ENCODE data around the gene TCHH.

TCHH gene

GRCh38 chr1:152159144-152159543, 43.9 kb upstream of the TCHH start, which contains the start of gene RPTN:
RPTN (minus strand) TSS chr1:152159228; CDS start chr1:152157889, 1,339 bp downstream.
- TF ChIP-seq MAX (IDR thresholded peaks at IDR 0.05) = no peak
- no peak for TF ChIP-seq FOXM1 (IDR thresholded peaks at IDR 0.05; ENCODE audit: borderline replicate concordance, low read depth)
- TF ChIP-seq REST (IDR thresholded peaks at IDR 0.05; ENCODE audit: low read depth) = no peak
- no peak for TF ChIP-seq RAD21 (IDR thresholded peaks at IDR 0.05; ENCODE audit: low read depth)
- no peak for TF ChIP-seq CREB1 (IDR thresholded peaks at IDR 0.05; ENCODE audit: low read depth)
- TF ChIP-seq CEBPB (IDR thresholded peaks at IDR 0.05) = no peak
- TF ChIP-seq NFIC (IDR thresholded peaks at IDR 0.05) = no peak
- no peak for TF ChIP-seq YY1 (IDR thresholded peaks at IDR 0.05; ENCODE audit: low read depth)

- TF ChIP-seq CREB1 (IDR thresholded peaks at IDR 0.05; ENCODE audit: low read depth) (no peak), EGR1 (IDR thresholded peaks at IDR 0.05) (no peak), NFIC (IDR thresholded peaks at IDR 0.05) (no peak), MAX (IDR thresholded peaks at IDR 0.05) (no peak), YY1 (IDR thresholded peaks at IDR 0.05; ENCODE audit: low read depth) (no peak), ZBTB7A (IDR thresholded peaks at IDR 0.05; ENCODE audit: low read depth) (no peak), USF1 (IDR thresholded peaks at IDR 0.05) (no peak), RAD21 (IDR thresholded peaks at IDR 0.05; ENCODE audit: low read depth) (no peak), TEAD4 (IDR thresholded peaks at IDR 0.05) (no peak), CEBPB (IDR thresholded peaks at IDR 0.05) (no peak)
Measured at GRCh38 chr1:152153996-152154395, 38.8 kb upstream of the TCHH start.

GRCh38 chr1:152151646-152152045, 36.4 kb upstream of the TCHH start:
- no peak for TF ChIP-seq CEBPB (IDR thresholded peaks at IDR 0.05)
- TF ChIP-seq ZBTB7A (IDR thresholded peaks at IDR 0.05; ENCODE audit: low read depth) = no peak
- no peak for TF ChIP-seq TCF12 (IDR thresholded peaks at IDR 0.05; ENCODE audit: low read depth)
- TF ChIP-seq TAF1 (IDR thresholded peaks at IDR 0.05; ENCODE audit: low read depth) = no peak
- TF ChIP-seq RAD21 (IDR thresholded peaks at IDR 0.05; ENCODE audit: low read depth) = no peak
- no peak for TF ChIP-seq MAX (IDR thresholded peaks at IDR 0.05)
- no peak for TF ChIP-seq CREB1 (IDR thresholded peaks at IDR 0.05; ENCODE audit: low read depth)
- TF ChIP-seq YY1 (IDR thresholded peaks at IDR 0.05; ENCODE audit: low read depth) = no peak
- no peak for TF ChIP-seq REST (IDR thresholded peaks at IDR 0.05; ENCODE audit: low read depth)
- TF ChIP-seq USF1 (IDR thresholded peaks at IDR 0.05) = no peak
- TF ChIP-seq NFIC (IDR thresholded peaks at IDR 0.05) = no peak
- TF ChIP-seq TEAD4 (IDR thresholded peaks at IDR 0.05) = no peak
- TF ChIP-seq FOXM1 (IDR thresholded peaks at IDR 0.05; ENCODE audit: borderline replicate concordance, low read depth) = no peak
- no peak for TF ChIP-seq EGR1 (IDR thresholded peaks at IDR 0.05)
- no peak for TF ChIP-seq EP300 (IDR thresholded peaks at IDR 0.05; ENCODE audit: borderline replicate concordance)

- no peak for TF ChIP-seq REST (IDR thresholded peaks at IDR 0.05; ENCODE audit: low read depth)
- TF ChIP-seq RAD21 (IDR thresholded peaks at IDR 0.05; ENCODE audit: low read depth) = no peak
- TF ChIP-seq ZBTB7A (IDR thresholded peaks at IDR 0.05; ENCODE audit: low read depth) = no peak
- TF ChIP-seq USF1 (IDR thresholded peaks at IDR 0.05) = no peak
- TF ChIP-seq FOXM1 (IDR thresholded peaks at IDR 0.05; ENCODE audit: borderline replicate concordance, low read depth) = no peak
- no peak for TF ChIP-seq EP300 (IDR thresholded peaks at IDR 0.05; ENCODE audit: borderline replicate concordance)
- no peak for TF ChIP-seq TCF12 (IDR thresholded peaks at IDR 0.05; ENCODE audit: low read depth)
- TF ChIP-seq NFIC (IDR thresholded peaks at IDR 0.05) = no peak
- TF ChIP-seq TEAD4 (IDR thresholded peaks at IDR 0.05) = no peak
Measured at GRCh38 chr1:152148981-152149380, 33.7 kb upstream of the TCHH start.
